GM18873 (cell line): Measurements from ENCODE around the gene LTA.
"Not testable (repeated sequence)": the region's sequence is repeated elsewhere in the genome, so short reads cannot be mapped to it uniquely, and the experiment has no call there.

ENCODE experiments used
- ATAC-seq: cut with Tn5 transposase; IDR thresholded peaks from one replicate; pipeline ENCODE4 v1.9.1; 2021; ENCODE audit warnings: mild to moderate bottlenecking, moderate library complexity, moderate number of reproducible peaks; ENCODE audit not compliant: unreplicated experiment, low FRiP score

LTA gene

DNA sequence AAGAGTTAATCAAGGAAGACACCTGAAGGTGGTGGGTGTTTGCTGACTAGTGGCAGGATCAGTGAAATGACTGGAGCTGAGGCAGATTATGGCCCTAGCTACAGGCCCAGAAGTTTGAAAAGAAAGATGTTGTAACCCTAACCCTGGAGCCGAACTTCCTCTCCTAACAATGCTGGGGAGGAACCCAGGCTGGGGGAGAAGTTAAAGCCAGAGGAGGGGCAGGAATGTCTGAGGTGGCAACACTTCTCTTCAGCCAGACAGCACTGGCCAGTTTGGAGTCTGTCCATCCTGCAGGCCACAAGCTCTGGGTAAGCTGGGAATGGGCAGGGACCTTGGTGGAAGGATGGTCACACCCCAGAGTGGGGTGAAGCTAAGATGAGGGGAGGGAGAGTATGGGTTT, 13.9 kb downstream of the LTA start, which contains the start of gene LST1:
Gene LST1 (plus strand): TSS at position 270 of the 400 bp plus-strand sequence. CDS start 1,023 bp downstream, outside the sequence.
- ATAC-seq = no peak

- ATAC-seq = no peak
Measured at GRCh38 chr6:31586599-31587281, 14.7 kb downstream of the LTA start.

GRCh38 chr6:31587791-31588777, 16.0 kb downstream of the LTA start:
- no peak for ATAC-seq

- ATAC-seq = no peak
Measured at GRCh38 chr6:31588871-31589650, 17.0 kb downstream of the LTA start.

GRCh38 chr6:31590691-31591090, 18.6 kb downstream of the LTA start:
- ATAC-seq = not testable (repeated sequence)

GRCh38 chr6:31592396-31592771, 20.3 kb downstream of the LTA start:
- ATAC-seq = no peak

GRCh38 chr6:31597006-31597405, 24.9 kb downstream of the LTA start:
- no peak for ATAC-seq

DNA sequence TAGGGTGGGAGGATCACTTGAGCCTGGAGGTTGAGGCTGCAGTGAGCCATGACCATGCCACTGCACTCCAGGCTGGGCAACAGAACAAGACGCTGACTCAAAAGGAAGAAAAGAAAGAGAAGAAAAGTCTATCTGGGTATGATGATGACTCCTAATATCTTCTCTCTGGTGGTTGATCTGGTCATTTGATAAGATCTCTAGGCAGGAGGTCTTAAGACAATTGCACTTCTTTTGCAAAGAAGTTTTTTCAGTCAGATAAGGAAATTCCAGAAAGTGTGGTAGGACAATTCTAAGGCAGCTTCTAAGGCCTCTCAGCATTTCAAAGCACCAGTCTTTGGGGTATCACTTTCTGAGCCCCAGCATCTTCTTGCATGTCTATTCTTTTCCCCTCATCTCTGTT, 35.2 kb downstream of the LTA start:
- no peak for ATAC-seq

DNA sequence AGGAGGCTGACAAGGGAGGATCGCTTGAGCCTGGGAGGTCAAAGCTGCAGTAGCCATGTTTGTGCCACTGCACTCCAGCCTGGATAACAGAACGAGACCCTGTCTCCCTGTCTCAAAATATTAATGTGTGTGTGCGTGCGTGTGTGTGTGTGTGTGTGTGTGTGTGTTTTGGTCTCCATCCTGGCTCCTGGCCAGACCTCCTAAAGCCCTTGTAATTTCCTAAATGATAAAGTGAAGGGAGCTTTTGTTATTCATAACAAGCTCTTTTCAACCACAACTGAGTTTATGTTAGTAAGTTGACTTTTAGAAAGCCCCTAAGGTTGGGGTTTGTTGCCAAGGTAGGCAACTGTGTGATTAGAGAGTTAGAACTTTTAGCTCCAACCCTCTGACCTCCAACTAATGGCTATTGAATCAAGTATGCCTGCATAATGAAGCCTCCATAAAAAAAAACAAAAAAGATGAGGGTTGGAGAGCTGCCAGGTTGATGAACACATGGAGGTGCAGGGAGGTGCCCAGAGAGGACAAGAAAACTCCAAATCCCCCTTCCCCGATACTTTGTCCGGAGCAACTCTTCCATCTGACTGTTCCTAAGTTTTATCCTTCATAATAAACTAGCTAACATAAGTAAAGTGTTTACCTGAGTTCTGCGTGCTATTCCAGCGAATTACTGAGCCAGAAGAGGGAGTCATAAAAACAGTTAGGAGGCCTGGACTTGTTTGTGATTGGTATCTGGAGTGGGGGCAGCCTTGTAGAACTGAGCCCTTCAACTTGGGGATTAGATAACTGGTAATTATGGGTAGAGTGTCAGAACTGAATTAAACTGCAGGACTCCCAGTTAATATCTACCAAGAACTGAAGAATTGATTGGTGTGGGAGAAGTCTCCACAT, 37.7 kb downstream of the LTA start:
- ATAC-seq = no peak

DNA sequence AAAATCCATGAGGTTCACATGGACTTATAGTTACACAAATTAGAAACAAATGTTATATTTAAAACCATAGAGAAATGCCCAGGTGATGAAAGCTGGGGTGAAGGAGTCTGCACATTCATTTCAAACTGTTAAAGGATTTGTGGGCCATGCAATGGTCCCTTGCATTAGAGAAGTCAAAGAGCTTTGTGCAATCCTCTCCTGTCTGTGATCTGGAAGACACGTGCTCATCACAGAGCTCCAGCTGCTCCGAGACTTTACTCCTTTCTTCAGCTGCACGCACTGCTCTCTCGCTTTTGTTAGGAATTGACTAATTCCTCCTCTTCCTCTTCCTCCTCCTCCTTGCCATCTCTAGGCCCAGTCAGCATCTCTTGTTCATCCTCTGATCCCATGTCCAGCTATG, 38.9 kb downstream of the LTA start:
- ATAC-seq = no peak

DNA sequence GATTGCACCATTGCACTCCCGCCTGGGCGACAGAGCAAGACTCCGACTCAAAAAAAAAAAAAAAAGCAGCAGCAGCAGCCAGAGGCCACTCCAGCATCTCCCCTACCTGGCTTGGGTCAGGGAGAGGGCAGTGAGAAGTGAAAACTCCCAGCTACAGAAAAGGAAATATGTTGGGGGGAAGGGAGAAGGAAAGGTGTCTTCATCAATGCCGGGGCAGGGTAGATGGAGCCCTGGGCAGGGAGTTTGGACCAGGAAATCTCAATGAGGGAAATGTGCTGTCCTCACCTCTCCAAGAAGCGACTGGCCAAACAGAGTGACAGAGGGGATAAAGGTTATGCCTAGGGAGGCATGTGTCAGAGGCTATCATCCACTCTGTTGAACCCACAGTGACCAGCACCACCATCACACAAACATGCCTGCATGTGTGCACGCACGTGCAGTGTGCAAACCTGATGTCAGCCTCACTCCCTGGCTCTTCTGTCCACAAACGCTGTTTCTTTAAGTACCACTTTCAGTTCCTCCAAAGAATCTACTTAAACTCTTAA, 42.1 kb downstream of the LTA start:
- no peak for ATAC-seq

- ATAC-seq = no peak
Measured at GRCh38 chr6:31614684-31615578, 42.8 kb downstream of the LTA start, which contains the start of gene AIF1. Gene AIF1, plus strand, starts transcription at chr6:31615234. Its CDS starts 96 bp downstream, at chr6:31615330.

- ATAC-seq = no peak
Measured at GRCh38 chr6:31615748-31616147, 43.7 kb downstream of the LTA start.

- no peak for ATAC-seq
Measured at GRCh38 chr6:31617010-31617409, 44.9 kb downstream of the LTA start.

DNA sequence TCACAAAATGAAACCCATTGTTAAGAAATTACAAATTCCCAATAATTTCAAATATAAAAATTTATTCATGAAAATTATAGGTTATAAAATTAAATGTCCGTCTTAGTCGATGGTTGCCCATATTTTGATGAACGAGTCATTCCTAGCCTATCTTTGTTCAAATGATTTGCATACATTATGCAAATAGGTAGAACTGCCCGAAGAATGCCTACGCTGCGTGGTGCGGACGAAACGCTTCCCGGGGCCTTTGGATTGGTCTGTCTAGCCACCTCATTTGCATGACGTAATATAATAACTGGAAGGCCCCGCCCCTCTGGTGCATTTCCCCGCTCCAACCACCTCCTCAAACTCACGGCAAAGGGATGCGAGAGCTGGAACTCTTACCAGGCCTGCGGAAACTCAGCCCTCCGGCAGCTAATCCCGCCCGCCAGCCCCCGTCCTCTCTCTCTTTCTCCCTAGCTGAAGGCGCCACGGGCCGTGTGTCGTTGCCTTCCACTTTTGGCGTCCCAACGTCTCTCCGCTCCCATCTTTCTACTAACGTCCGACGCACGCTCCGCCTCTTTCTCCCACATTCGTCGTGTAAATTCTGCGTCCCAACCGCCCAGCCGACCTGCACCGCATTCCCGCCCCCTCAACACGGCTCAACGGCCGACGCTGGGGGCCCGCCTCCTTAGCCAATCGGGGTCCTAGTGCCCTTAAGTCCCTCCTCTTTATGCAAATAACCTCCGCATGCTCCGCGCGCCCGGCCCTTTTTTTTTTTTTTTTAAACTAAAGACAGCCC, 47.9 kb downstream of the LTA start:
- peak; percentile 57 for ATAC-seq

DNA sequence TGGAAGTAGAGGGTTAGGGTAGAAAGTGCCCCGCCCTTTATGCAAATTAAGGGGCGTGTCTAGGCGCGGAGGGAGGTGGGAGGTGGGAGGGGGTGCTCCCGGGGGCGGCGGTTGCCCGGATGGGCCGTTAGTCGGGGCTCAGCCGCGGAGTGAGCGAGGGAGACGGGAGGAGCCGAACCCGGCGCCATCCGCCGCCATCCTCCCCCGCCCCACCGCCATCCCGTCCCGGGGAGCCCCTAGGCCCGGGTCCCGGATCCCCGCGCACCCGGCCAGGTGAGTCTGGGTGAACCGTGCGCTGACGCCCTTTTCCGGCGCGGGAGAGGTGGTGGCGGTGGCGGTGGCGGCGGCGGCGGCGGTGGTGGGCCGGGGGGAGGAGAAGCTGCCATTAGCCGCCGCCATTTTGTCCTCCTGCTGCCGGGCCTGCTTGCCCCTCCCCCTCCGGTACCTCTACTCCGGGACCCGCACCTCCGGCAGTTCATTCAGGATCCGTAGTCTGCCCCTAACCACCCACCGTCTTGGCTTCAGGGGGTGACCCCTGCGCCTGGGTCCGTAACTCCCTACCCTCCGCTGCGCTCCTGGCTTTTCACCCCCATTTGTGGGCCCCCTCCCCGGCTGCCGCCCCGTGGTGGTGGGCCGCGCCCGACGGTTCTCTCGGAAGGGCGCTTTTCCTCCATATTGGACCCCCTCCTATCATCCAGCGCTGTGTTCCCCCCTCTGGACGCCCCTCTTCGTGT, 48.7 kb downstream of the LTA start, which contains the start of gene PRRC2A:
Gene PRRC2A (plus strand): TSS at position 130 of the 734 bp plus-strand sequence. CDS start 2,075 bp downstream, outside the sequence.
- ATAC-seq = peak; percentile 24
